Transverse colon (tissue), 4 donors: Measurements from ENCODE around the gene DUSP2. TPM values are rescaled to one million over a fixed set of nuclear protein-coding genes. Genes with fewer than 3 reads are reported as not detected.
A peak's percentile ranks its signal among the peaks of the same experiment; 100 is the strongest.

Experiments used
- DNase-seq: peaks from one replicate; pipeline ENCODE4 v3.0.0-alpha.2; 2019
- H3K27ac ChIP-seq, 4 donors: fragments of 200-600 bp; sonication (generic); 2 replicates each; pipeline ENCODE4 v1.5.1; 2016 to 2018; ENCODE audit warnings: inconsistent platforms in 4 of 4
- H3K27me3 ChIP-seq: fragments of 200-600 bp; sonication (generic); 2 replicates; pipeline ENCODE4 v1.5.1; 2017; ENCODE audit warnings: inconsistent platforms
- H3K36me3 ChIP-seq, 4 donors: fragments of 200-600 bp; sonication (generic); 2 replicates each; pipeline ENCODE4 v1.5.1; 2017 to 2019; ENCODE audit warnings: inconsistent platforms in 4 of 4
- H3K4me1 ChIP-seq, 4 donors: fragments of 200-600 bp; sonication (generic); 2 replicates each; pipeline ENCODE4 v1.5.1; 2017 to 2020; ENCODE audit warnings: inconsistent platforms in 4 of 4
- H3K4me3 ChIP-seq, 4 donors: fragments of 200-600 bp; sonication (generic); 1 replicate in 1 of 4; 2 replicates in 3 of 4; pipeline versions ENCODE4 v1.5.1 to v1.6.1; 2017 to 2019; ENCODE audit warnings: inconsistent platforms in 4 of 4
- H3K9me3 ChIP-seq, 2 donors: fragments of 200-600 bp; sonication (generic); 2 replicates each; pipeline ENCODE4 v1.5.1; 2017 to 2019; ENCODE audit warnings: inconsistent platforms in 2 of 2
- EP300 ChIP-seq: sonication (generic); formaldehyde crosslinking; IDR thresholded peaks from one replicate; pipeline ENCODE4 v1.6.1; 2017; ENCODE audit warnings: antibody characterized with exemption, low read depth
- POLR2A ChIP-seq: fragments of 450-650 bp; IDR thresholded peaks from one replicate; pipeline ENCODE4 v1.6.1; 2016; ENCODE audit warnings: antibody characterized with exemption, mild to moderate bottlenecking, moderate library complexity
- POLR2AphosphoS5 ChIP-seq, 3 donors: sonication (generic); formaldehyde crosslinking; IDR thresholded peaks; one replicate each; pipeline ENCODE4 v1.6.1; 2016; ENCODE audit warnings: antibody characterized with exemption in 3 of 3
- WGBS, 2 donors: methylation state at CpG; one replicate each; pipeline ENCODE4 v1.1.5; 2018; ENCODE audit warnings: low coverage in 1 of 2; 5-methylcytosine and 5-hydroxymethylcytosine counted together
- in situ Hi-C, 4 donors: fragments of 200-750 bp; cut with MboI; loops; one replicate each; pipeline versions ENCODE4 v1.15.0 to v1.15.1; 2017; ENCODE audit warnings: low sequenced_read_pairs in 3 of 4, low pct_ligation_motif_present in 1 of 4, low pct_unique_long_range_greater_than_20kb in 1 of 4
- intact Hi-C: fragments of 100-400 bp; cut with DNase I; formaldehyde crosslinking; loops from one replicate; pipeline ENCODE4 v1.15.1; 2023; ENCODE audit warnings: low total_unique reads
- total RNA-seq, 4 donors: library from RNA; depleted of rRNA; stranded (reverse); fragments of >200 nt; gene quantifications; one replicate each; pipeline ENCODE4 v1.1.0, GENCODE V29; 2016
- TF ChIP-seq, protein P1 (sequence below), 5 experiments: fragments of 200-600 bp in 3 of 5; fragments of 450-650 bp in 2 of 5; sonication (generic) in 3 of 5; IDR thresholded peaks; 1 replicate in 2 of 5; 2 replicates in 3 of 5; pipeline ENCODE4 v1.5.1; 2016 to 2017; ENCODE audit warnings: antibody characterized with exemption in 5 of 5, inconsistent platforms in 3 of 5, mild to moderate bottlenecking in 2 of 5, moderate library complexity in 1 of 5

DUSP2 gene
- total RNA-seq, 4 donors from 2014 or later: 1.6 to 25.1 (median 9.1) TPM; not detected in 1

DNA sequence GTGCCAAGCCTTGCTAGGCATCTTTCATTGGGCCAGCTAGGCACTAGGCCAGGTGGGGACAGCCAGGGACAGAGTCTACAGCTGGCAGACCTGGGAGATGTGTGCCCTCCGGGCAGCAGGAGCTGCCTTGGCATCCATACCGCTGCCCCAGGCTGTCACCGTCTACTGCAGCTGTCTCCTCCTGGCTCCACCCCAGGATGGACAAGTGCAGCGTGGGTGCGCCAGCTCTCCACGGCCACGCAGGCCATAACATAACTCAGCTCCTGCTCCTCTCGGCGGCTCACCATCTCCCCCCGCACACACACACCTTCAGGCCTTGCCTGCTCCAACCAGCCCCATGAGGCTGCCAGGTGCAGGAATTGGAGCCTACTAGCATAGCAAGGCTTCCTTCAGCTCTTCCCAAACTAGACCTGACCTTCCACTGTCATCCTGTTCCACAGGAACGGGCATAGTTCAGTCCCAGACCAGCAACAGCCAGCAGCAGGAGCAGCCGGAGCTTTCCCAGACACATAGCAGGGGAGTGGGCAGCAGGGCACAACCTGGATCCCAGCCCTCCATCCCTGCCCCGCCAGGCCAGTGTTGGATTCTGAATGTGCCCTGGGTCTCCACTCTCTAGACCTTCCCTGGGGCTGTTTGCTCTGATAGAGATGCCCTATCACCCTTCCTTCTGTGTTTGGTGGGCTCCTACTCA lies 26.4 kb downstream of the DUSP2 start:
- DNase-seq: no peak
- Histone ChIP-seq H3K27me3 (peaks cover 44% of the 10 kb centered on the region), H3K27ac (no peak overlapping the region), H3K4me3 (no peak overlapping the region), H3K36me3 (no peaks in the 10 kb centered on the region), H3K4me1 (peaks cover 0 to 16% (median 12%) of the 10 kb centered on the region in 4 donors), H3K9me3 (no peaks in the 10 kb centered on the region)
- intact Hi-C loops (no loop called here), in situ Hi-C loops (loop anchor here in 3 of 4 donors (25.0 kb wide), 1 partner anchor 107 kb away; no protein-coding TSS in a partner anchor)
- WGBS, 2 donors: 87 to 100% methylated on average over 1 to 13 of the region's 13 CpGs
- TF ChIP-seq POLR2AphosphoS5 (IDR thresholded peaks at IDR 0.05) (no peak), POLR2A (no peak), EP300 (no peak)
- TF ChIP-seq, protein P1, sequence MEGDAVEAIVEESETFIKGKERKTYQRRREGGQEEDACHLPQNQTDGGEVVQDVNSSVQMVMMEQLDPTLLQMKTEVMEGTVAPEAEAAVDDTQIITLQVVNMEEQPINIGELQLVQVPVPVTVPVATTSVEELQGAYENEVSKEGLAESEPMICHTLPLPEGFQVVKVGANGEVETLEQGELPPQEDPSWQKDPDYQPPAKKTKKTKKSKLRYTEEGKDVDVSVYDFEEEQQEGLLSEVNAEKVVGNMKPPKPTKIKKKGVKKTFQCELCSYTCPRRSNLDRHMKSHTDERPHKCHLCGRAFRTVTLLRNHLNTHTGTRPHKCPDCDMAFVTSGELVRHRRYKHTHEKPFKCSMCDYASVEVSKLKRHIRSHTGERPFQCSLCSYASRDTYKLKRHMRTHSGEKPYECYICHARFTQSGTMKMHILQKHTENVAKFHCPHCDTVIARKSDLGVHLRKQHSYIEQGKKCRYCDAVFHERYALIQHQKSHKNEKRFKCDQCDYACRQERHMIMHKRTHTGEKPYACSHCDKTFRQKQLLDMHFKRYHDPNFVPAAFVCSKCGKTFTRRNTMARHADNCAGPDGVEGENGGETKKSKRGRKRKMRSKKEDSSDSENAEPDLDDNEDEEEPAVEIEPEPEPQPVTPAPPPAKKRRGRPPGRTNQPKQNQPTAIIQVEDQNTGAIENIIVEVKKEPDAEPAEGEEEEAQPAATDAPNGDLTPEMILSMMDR (IDR thresholded peaks at IDR 0.05): no peak

DNA sequence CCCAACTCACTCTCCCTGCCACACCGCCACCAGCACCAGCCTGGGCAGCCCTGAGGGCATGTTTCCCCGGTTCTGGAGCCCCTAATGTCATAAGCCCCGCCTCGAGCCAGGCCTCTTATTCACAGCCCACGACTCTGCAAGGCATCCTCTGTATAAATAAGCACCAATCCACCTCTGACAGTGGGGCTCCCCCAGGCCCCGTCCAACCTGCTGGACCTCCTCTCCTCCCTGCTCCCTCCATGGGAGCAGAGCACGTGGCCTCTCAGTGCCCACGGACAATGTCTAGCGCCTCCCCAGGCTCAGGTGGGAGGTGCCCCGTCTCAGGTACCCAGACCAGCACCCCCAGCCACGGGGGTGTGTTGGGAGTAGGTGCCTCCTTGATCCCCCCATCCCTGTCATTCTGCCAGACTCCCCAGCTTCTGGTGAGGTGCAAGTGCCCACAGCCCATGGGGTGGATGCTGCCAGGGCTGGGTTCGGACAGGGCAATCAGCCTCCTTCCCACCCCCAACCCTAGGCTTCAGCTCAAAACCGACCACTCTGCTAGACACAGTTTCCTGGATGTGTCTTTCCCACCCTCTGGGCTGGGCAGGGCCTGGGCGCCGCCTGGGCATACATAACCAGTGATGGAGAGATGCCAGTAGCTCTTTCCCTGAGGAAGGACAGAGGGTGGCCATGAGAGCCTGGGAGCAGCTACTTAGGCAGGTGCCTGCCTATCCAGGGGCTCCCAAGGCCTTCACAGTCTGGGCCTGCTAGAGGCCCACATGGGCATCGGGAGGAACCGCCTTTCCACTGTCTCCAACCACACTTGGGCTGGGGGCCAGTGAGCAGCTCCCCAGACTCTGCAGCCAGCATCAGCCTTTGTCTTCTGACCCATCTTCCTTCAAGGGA lies 27.3 kb downstream of the DUSP2 start:
- no peak for DNase-seq
- WGBS, 2 donors: 52% methylated on average over 10 of the region's 17 CpGs; no CpG with 5 or more reads in 1 of the 2 donors
- TF ChIP-seq POLR2AphosphoS5 (IDR thresholded peaks at IDR 0.05) (no peak), POLR2A (no peak), EP300 (no peak)
- TF ChIP-seq, protein P1 (IDR thresholded peaks at IDR 0.05): no peak
- intact Hi-C loops (loop anchor here (2.0 kb wide), 1 partner anchor 125 kb away; no protein-coding TSS in a partner anchor), in situ Hi-C loops (loop anchor here in 3 of 4 donors (25.0 kb wide), 1 partner anchor 106 kb away; no protein-coding TSS in a partner anchor)
- Histone ChIP-seq H3K4me3 (no peak overlapping the region), H3K9me3 (no peaks in the 10 kb centered on the region), H3K4me1 (peaks cover 0 to 16% (median 12%) of the 10 kb centered on the region in 4 donors), H3K27me3 (peaks cover 44% of the 10 kb centered on the region), H3K27ac (no peak overlapping the region), H3K36me3 (no peaks in the 10 kb centered on the region)

GRCh38 chr2:96116879-96117533 lies 28.2 kb downstream of the DUSP2 start:
- WGBS, 2 donors: 0% methylated on average over 34 of the region's 62 CpGs; no CpG with 5 or more reads in 1 of the 2 donors

More at GRCh38 chr2:96116879-96117533, 28.2 kb downstream of the DUSP2 start:
- Histone ChIP-seq H3K9me3 (no peaks in the 10 kb centered on the region), H3K4me1 (peaks cover 0 to 16% (median 12%) of the 10 kb centered on the region in 4 donors), H3K4me3 (peak overlapping the region; percentile 38 to 67 (median 58)), H3K36me3 (no peaks in the 10 kb centered on the region), H3K27ac (peak overlapping the region; percentile 56 to 78 (median 72)), H3K27me3 (peaks cover 41% of the 10 kb centered on the region)
- in situ Hi-C loops (loop anchor here in 3 of 4 donors (25.0 kb wide), 1 partner anchor 105 kb away; no protein-coding TSS in a partner anchor), intact Hi-C loops (loop anchor here (2.0 kb wide), 1 partner anchor 124 kb away; no protein-coding TSS in a partner anchor)
- TF ChIP-seq POLR2A: no peak
- TF ChIP-seq EP300: no peak
- TF ChIP-seq POLR2AphosphoS5 (IDR thresholded peaks at IDR 0.05): no peak
- TF ChIP-seq, protein P1 (IDR thresholded peaks at IDR 0.05): peak; percentile 26 to 83 (median 72)
- DNase-seq: peak; percentile 62
